ENCODE data around the gene ASIC3.

GRCh38 chr7:151006590-151007300, 41.6 kb upstream of the ASIC3 start:
- TF ChIP-seq ZNF274 (IDR thresholded peaks at IDR 0.05; ENCODE audit: low read depth, low read length) (no peak), YY1 (IDR thresholded peaks at IDR 0.05; ENCODE audit: insufficient read depth, insufficient read length) (no peak), SUZ12 (IDR thresholded peaks at IDR 0.05; ENCODE audit: extremely low read depth, insufficient read depth, insufficient read length) (no peak)

Measured in NT2/D1 (cell line).